HEK293 (cell line): ENCODE results near the gene PUM1.

ENCODE experiments used
- BCL6B ChIP-seq: fragments of 450-650 bp; formaldehyde crosslinking; IDR thresholded peaks from 2 replicates; pipeline ENCODE4 v1.5.1; 2017; ENCODE audit warnings: missing biosample characterization, missing genetic modification characterization
- CTCF ChIP-seq: fragments of 450-650 bp; formaldehyde crosslinking; IDR thresholded peaks from 2 replicates; pipeline ENCODE4 v1.5.1; 2016; ENCODE audit warnings: missing biosample characterization, missing genetic modification characterization
- SETDB1 ChIP-seq: IDR thresholded peaks from one replicate; pipeline ENCODE4 v1.6.1; 2017; ENCODE audit warnings: mild to moderate bottlenecking, low read length, moderate library complexity, mixed read lengths; ENCODE audit not compliant: insufficient read length
- YY1 ChIP-seq: fragments of 450-650 bp; formaldehyde crosslinking; IDR thresholded peaks from 2 replicates; pipeline ENCODE4 v1.5.1; 2018; ENCODE audit warnings: missing biosample characterization, missing genetic modification characterization
- ZNF311 ChIP-seq: fragments of 450-650 bp; formaldehyde crosslinking; IDR thresholded peaks from 2 replicates; pipeline ENCODE4 v1.5.1; 2017; ENCODE audit warnings: missing biosample characterization, missing genetic modification characterization, borderline replicate concordance
- ZNF530 ChIP-seq: fragments of 450-650 bp; formaldehyde crosslinking; IDR thresholded peaks from 2 replicates; pipeline ENCODE4 v1.5.1; 2016; ENCODE audit warnings: low read depth, missing biosample characterization, missing genetic modification characterization
- ZNF776 ChIP-seq: fragments of 450-650 bp; formaldehyde crosslinking; IDR thresholded peaks from 2 replicates; pipeline ENCODE4 v1.5.0; 2017; ENCODE audit warnings: missing biosample characterization, missing genetic modification characterization, borderline replicate concordance

- no peak for TF ChIP-seq CTCF (tag by site-specific recombination)
- TF ChIP-seq YY1 (tag by site-specific recombination) = no peak
- no peak for TF ChIP-seq SETDB1
- TF ChIP-seq ZNF530 (tag by site-specific recombination) = no peak
- no peak for TF ChIP-seq ZNF776
- no peak for TF ChIP-seq BCL6B (tag by site-specific recombination)
- no peak for TF ChIP-seq ZNF311
These were observed 161.1 kb downstream of the PUM1 start for GRCh38 chr1:30904191-30904961.
